Calu3 (cell line): ENCODE measurements around the gene VRTN. TPM values are rescaled to one million over a fixed set of nuclear protein-coding genes. Genes with fewer than 3 reads are reported as not detected.
"Not testable (repeated sequence)": the region's sequence is repeated elsewhere in the genome, so short reads cannot be mapped to it uniquely, and the experiment has no call there.

Experiments
- BruUV-seq: library from RNA; stranded (reverse); fragments of 400-500 nt; replicated peaks from 2 replicates; lab custom pipeline; 2021; lab: Mats Ljungman, UMichigan
- CTCF ChIA-PET: fragments of 300-600 bp; sonication (Branson Sonifier 250); formaldehyde crosslinking; loops from one replicate; lab custom pipeline; 2022; ENCODE audit warnings: antibody characterized with exemption; lab: Charles Lee
- DNase-seq: peaks from one replicate; pipeline ENCODE4 v3.0.0; 2022
- H3K27ac Mint-ChIP-seq: one replicate; pipeline ENCODE4 v1.8.0; 2022; ENCODE audit warnings: mixed read lengths; ENCODE audit not compliant: unreplicated experiment
- H3K27me3 Mint-ChIP-seq: one replicate; pipeline ENCODE4 v1.8.0; 2022; ENCODE audit warnings: mixed read lengths; ENCODE audit not compliant: unreplicated experiment
- H3K36me3 Mint-ChIP-seq: one replicate; pipeline ENCODE4 v1.8.0; 2022; ENCODE audit warnings: mild to moderate bottlenecking, moderate library complexity, mixed read lengths; ENCODE audit not compliant: insufficient read depth, unreplicated experiment
- H3K4me1 Mint-ChIP-seq: one replicate; pipeline ENCODE4 v1.8.0; 2022; ENCODE audit warnings: mild to moderate bottlenecking, low read depth, mixed read lengths; ENCODE audit not compliant: unreplicated experiment
- H3K4me3 Mint-ChIP-seq: one replicate; pipeline ENCODE4 v1.8.0; 2022; ENCODE audit warnings: mild to moderate bottlenecking, low read depth, moderate library complexity, mixed read lengths; ENCODE audit not compliant: unreplicated experiment
- H3K9me3 Mint-ChIP-seq: one replicate; pipeline ENCODE4 v1.8.0; 2022; ENCODE audit warnings: low read depth, mixed read lengths; ENCODE audit not compliant: unreplicated experiment
- CTCF ChIP-seq: fragments of 200-600 bp; IDR thresholded peaks from one replicate; pipeline ENCODE4 v1.8.0; 2022; ENCODE audit warnings: antibody characterized with exemption; ENCODE audit not compliant: unreplicated experiment
- intact Hi-C: fragments of 100-400 bp; cut with micrococcal nuclease; formaldehyde crosslinking; loops from one replicate; pipeline ENCODE4 v1.10.0; 2022; ENCODE audit not compliant: unreplicated experiment
- total RNA-seq: library from RNA; stranded (reverse); gene quantifications from 2 replicates; pipeline ENCODE4 v1.2.3, GENCODE V29; 2022

VRTN gene
- total RNA-seq, 1 experiment from 2014 or later = not detected

- CTCF ChIA-PET = no interaction called here
- H3K9me3 Mint-ChIP-seq = no peaks in the 10 kb centered on the region
- H3K27ac Mint-ChIP-seq = no peak overlapping the region
- H3K36me3 Mint-ChIP-seq = no peaks in the 10 kb centered on the region
- no TSS peak for BruUV-seq
- H3K4me3 Mint-ChIP-seq = no peak overlapping the region
- DNase-seq = no peak
- H3K27me3 Mint-ChIP-seq = peaks cover 36% of the 10 kb centered on the region
- no peak for TF ChIP-seq CTCF
- intact Hi-C loops = no loop called here
- no peaks in the 10 kb centered on the region for H3K4me1 Mint-ChIP-seq
These were observed 21.7 kb upstream of the VRTN start for GRCh38 chr14:74326369-74327152.

- DNase-seq, H3K4me1 Mint-ChIP-seq, H3K4me3 Mint-ChIP-seq, CTCF ChIA-PET, H3K27ac Mint-ChIP-seq, intact Hi-C loops, H3K36me3 Mint-ChIP-seq, H3K9me3 Mint-ChIP-seq, BruUV-seq: not testable (repeated sequence)
- peaks cover 38% of the 10 kb centered on the region for H3K27me3 Mint-ChIP-seq
These were observed 18.2 kb upstream of the VRTN start for GRCh38 chr14:74329950-74330552.

GRCh38 chr14:74333909-74334308, 14.4 kb upstream of the VRTN start:
- BruUV-seq = no TSS peak
- no peaks in the 10 kb centered on the region for H3K36me3 Mint-ChIP-seq
- no peak for TF ChIP-seq CTCF
- H3K27me3 Mint-ChIP-seq = peaks cover 11% of the 10 kb centered on the region
- H3K9me3 Mint-ChIP-seq = no peaks in the 10 kb centered on the region
- no peak overlapping the region for H3K27ac Mint-ChIP-seq
- no peaks in the 10 kb centered on the region for H3K4me1 Mint-ChIP-seq
- CTCF ChIA-PET = interaction anchor here (0.6 kb wide), 1 partner anchor 34 kb away, joined by 4 read pairs; no protein-coding TSS in a partner anchor
- no peak overlapping the region for H3K4me3 Mint-ChIP-seq
- intact Hi-C loops = no loop called here
- DNase-seq = no peak

- intact Hi-C loops = no loop called here
- peaks cover 8% of the 10 kb centered on the region for H3K4me1 Mint-ChIP-seq
- H3K27ac Mint-ChIP-seq = no peak overlapping the region
- no TSS peak for BruUV-seq
- no peak for TF ChIP-seq CTCF
- H3K36me3 Mint-ChIP-seq = no peaks in the 10 kb centered on the region
- H3K4me3 Mint-ChIP-seq = no peak overlapping the region
- CTCF ChIA-PET = interaction anchor here (0.7 kb wide), 1 partner anchor 56 kb away, joined by 3 read pairs; no protein-coding TSS in a partner anchor
- H3K9me3 Mint-ChIP-seq = no peaks in the 10 kb centered on the region
- H3K27me3 Mint-ChIP-seq = peaks cover 30% of the 10 kb centered on the region
- DNase-seq = no peak
These were observed 1.9 kb upstream of the VRTN start for GRCh38 chr14:74346341-74346740.
